ENCODE measurements around the gene RNF213.
"Not testable (repeated sequence)": the region's sequence is repeated elsewhere in the genome, so short reads cannot be mapped to it uniquely, and the experiment has no call there.

The RNF213 gene

DNA sequence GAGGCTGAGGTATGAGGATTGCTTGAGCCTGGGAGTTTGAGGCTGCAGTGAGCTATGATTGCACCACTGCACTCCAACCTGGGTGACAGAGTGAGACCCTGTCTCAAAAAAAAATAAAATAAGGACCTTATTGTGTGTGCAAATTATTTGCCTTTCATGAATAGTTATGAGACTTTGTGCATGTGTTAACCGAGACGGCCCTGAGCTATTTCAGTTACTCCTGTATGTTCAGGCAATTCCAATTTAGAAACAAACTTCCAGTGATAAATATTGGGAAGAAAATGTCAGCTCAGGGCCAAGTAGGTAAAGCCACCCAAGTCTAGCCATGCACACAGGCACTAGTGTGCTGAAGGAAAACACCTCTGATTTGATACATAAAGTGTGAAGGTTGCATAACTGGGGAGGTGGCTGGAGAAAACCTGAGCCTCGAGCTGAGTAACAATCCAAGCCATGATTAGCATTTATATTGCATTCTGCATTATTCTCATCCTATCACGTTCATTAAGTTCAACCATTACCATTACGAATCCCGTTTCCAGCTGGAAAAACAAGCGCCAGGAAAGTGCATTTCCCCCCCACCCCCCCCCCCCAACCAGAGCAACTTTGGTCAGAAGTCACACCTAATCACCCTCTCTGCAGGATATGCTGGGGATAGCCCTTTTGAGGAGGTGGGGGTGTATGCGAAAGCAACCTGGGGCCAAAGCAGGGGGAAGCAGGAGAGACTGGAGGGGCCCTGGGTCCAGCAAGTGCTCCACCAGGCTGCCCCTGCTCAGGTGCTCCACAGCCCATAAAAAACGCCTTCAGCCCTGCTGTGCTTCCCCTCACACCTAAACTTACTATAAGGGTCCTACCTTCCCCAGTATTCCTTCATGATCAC, 135.7 kb downstream of the RNF213 start:
- POLR2A ChIA-PET (ENCODE audit: low non-redundant PET), result no interaction called here

DNA sequence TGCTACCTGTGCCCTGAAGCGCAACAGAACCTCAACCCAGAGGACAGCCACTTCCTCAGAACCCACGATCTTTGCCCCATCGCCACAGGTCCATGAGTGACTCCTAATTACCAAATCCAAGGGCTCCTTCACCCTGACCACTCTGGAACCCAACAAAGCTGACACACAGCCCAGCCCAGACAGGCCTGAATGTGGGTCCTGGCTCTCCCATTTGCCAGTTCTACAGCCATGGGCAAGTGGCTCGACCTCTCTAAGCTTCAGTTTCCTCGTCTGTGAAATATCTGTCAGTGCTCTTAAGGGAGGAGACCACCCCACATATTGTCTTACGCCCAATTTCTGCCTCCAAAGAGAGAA, 136.4 kb downstream of the RNF213 start:
- ChIA-PET CTCF (no interaction called here), POLR2A (ENCODE audit: low non-redundant PET) (no interaction called here)
- TF ChIP-seq CTCF (conservative IDR thresholded peaks at IDR 0.05; ENCODE audit: low read depth), result no peak

More for the DNA sequence above, 135.7 kb downstream of the RNF213 start:
- H3K27ac ChIP-seq, result no peak overlapping the region
- CTCF ChIA-PET, result no interaction called here
- no peak for DNase-seq (ENCODE audit: low spot score)
- no peak for TF ChIP-seq CTCF (conservative IDR thresholded peaks at IDR 0.05; ENCODE audit: low read depth)

GRCh38 chr17:80397686-80398085, 137.0 kb downstream of the RNF213 start:
- CTCF ChIA-PET, result no interaction called here
- TF ChIP-seq CTCF (conservative IDR thresholded peaks at IDR 0.05; ENCODE audit: low read depth), result no peak
- H3K27ac ChIP-seq, result no peak overlapping the region
- POLR2A ChIA-PET (ENCODE audit: low non-redundant PET), result no interaction called here
- no peak for DNase-seq (ENCODE audit: low spot score)

More for the DNA sequence above, 136.4 kb downstream of the RNF213 start:
- no peak overlapping the region for H3K27ac ChIP-seq
- no peak for DNase-seq (ENCODE audit: low spot score)

GRCh38 chr17:80401086-80401485, 140.4 kb downstream of the RNF213 start:
- DNase-seq (ENCODE audit: low spot score); POLR2A ChIA-PET (ENCODE audit: low non-redundant PET); H3K27ac ChIP-seq; CTCF ChIA-PET: not testable (repeated sequence)

DNA sequence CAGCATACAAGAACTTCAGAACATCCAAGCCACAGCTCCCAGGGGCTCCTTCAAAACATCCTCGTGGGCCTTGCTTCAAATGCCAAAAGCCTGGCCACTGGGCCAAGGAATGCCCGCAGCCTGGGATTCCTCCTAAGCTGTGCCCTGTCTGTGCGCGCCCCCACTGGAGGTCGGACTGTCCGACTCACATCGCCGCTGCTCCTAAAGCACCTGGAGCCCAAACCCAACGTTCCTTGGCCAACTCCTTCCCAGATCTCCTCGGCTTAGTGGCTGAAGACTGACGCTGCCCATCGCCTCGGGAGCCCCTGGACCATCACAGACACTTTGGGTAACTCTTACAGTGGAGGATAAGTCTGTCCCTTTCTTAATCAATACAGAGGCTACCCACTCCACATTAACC, 141.4 kb downstream of the RNF213 start:
- H3K27ac ChIP-seq; DNase-seq (ENCODE audit: low spot score); CTCF ChIA-PET; POLR2A ChIA-PET (ENCODE audit: low non-redundant PET): not testable (repeated sequence)

GRCh38 chr17:80402959-80403358, 142.3 kb downstream of the RNF213 start:
- DNase-seq (ENCODE audit: low spot score), result no peak
- no peak overlapping the region for H3K27ac ChIP-seq
- ChIA-PET POLR2A (ENCODE audit: low non-redundant PET) (no interaction called here), CTCF (no interaction called here)
- TF ChIP-seq CTCF (conservative IDR thresholded peaks at IDR 0.05; ENCODE audit: low read depth), result no peak

- POLR2A ChIA-PET (ENCODE audit: low non-redundant PET), result no interaction called here
- H3K27ac ChIP-seq, result no peak overlapping the region
- DNase-seq (ENCODE audit: low spot score), result no peak
- no peak for TF ChIP-seq CTCF (conservative IDR thresholded peaks at IDR 0.05; ENCODE audit: low read depth)
- CTCF ChIA-PET, result no interaction called here
Measured at GRCh38 chr17:80406146-80406545, 145.5 kb downstream of the RNF213 start.

GRCh38 chr17:80407917-80408316, 147.3 kb downstream of the RNF213 start:
- H3K27ac ChIP-seq; DNase-seq (ENCODE audit: low spot score); POLR2A ChIA-PET (ENCODE audit: low non-redundant PET); CTCF ChIA-PET: not testable (repeated sequence)
